IMR-90 (cell line): ENCODE measurements around the gene ATP9B. TPM values are rescaled to one million over a fixed set of nuclear protein-coding genes. Genes with fewer than 3 reads are reported as not detected.

Experiments used
- ATAC-seq: fragments of 200-7000 bp; cut with Tn5 transposase; 2 replicates; pipeline ENCODE4 v1.9.1; 2020; ENCODE audit warnings: low read depth, mild to moderate bottlenecking, moderate library complexity
- BruUV-seq: library from RNA; stranded (reverse); fragments of 400-500 nt; replicated peaks from 2 replicates; lab custom pipeline; 2021; lab: Mats Ljungman, UMichigan
- CTCF ChIA-PET: fragments of 300-600 bp; formaldehyde crosslinking; extraction: SDS; loops from one replicate; lab custom pipeline; 2021; ENCODE audit warnings: antibody characterized with exemption; lab: Yijun Ruan, JAX
- POLR2A ChIA-PET: fragments of 300-600 bp; sonication (Branson Sonifier 250); formaldehyde crosslinking; loops from one replicate; lab custom pipeline; 2022; ENCODE audit warnings: antibody characterized with exemption; ENCODE audit not compliant: unreplicated experiment; lab: Charles Lee
- DNase-seq: peaks from one replicate; pipeline ENCODE4 v3.0.0; 2013
- H2AFZ ChIP-seq: replicated peaks from 2 replicates; pipeline ENCODE3; 2013; ENCODE audit warnings: low read length, mild to moderate bottlenecking; ENCODE audit not compliant: poor library complexity
- H2AK5ac ChIP-seq: 2 replicates; pipeline ENCODE4 v1.6.1; 2013; ENCODE audit warnings: low read depth, low read length, inconsistent platforms
- H2AK9ac ChIP-seq: replicated peaks from 2 replicates; pipeline ENCODE3; 2013; ENCODE audit warnings: mild to moderate bottlenecking, low read depth, low read length, moderate library complexity; ENCODE audit not compliant: poor library complexity
- H2BK120ac ChIP-seq: 2 replicates; pipeline ENCODE4 v1.6.1; 2013; ENCODE audit warnings: low read depth, low read length, inconsistent platforms
- H2BK15ac ChIP-seq: 3 replicates; pipeline ENCODE4 v1.6.1; 2013; ENCODE audit warnings: low read depth, low read length, inconsistent platforms
- H2BK20ac ChIP-seq: 2 replicates; pipeline ENCODE4 v1.6.1; 2013; ENCODE audit warnings: low read depth, mild to moderate bottlenecking, inconsistent platforms, low read length, moderate library complexity
- H2BK5ac ChIP-seq: 2 replicates; pipeline ENCODE4 v1.6.1; 2013; ENCODE audit warnings: mild to moderate bottlenecking, low read depth, low read length, inconsistent platforms; ENCODE audit not compliant: poor library complexity, severe bottlenecking
- H3K14ac ChIP-seq: replicated peaks from 2 replicates; pipeline ENCODE4 v1.6.1; 2013; ENCODE audit warnings: low read depth, low read length, inconsistent platforms
- H3K18ac ChIP-seq: 2 replicates; pipeline ENCODE4 v1.6.1; 2013; ENCODE audit warnings: low read depth, low read length, control low read depth
- H3K23ac ChIP-seq: 2 replicates; pipeline ENCODE4 v1.6.1; 2013; ENCODE audit warnings: low read depth, low read length, inconsistent platforms
- H3K27ac ChIP-seq: 2 replicates; pipeline ENCODE4 v1.5.1; 2013; ENCODE audit warnings: mild to moderate bottlenecking, control low read depth, low read length; ENCODE audit not compliant: insufficient read depth
- H3K27me3 ChIP-seq: 2 replicates; pipeline ENCODE4 v1.6.1; 2013; ENCODE audit warnings: low read length; ENCODE audit not compliant: control insufficient read depth, insufficient read depth
- H3K36me3 ChIP-seq: 2 replicates; pipeline ENCODE4 v1.6.1; 2013; ENCODE audit warnings: low read length, mixed read lengths; ENCODE audit not compliant: control insufficient read depth, insufficient read depth
- H3K4ac ChIP-seq: 2 replicates; pipeline ENCODE4 v1.6.1; 2013; ENCODE audit warnings: low read depth, low read length, inconsistent platforms
- H3K4me1 ChIP-seq: 2 replicates; pipeline ENCODE4 v1.6.1; 2013; ENCODE audit warnings: low read length, mixed read lengths; ENCODE audit not compliant: control insufficient read depth, insufficient read depth
- H3K4me2 ChIP-seq: 2 replicates; pipeline ENCODE4 v1.6.1; 2013; ENCODE audit warnings: low read depth, mild to moderate bottlenecking, control low read depth, low read length, moderate library complexity
- H3K4me3 ChIP-seq: 2 replicates; pipeline ENCODE4 v1.5.1; 2013; ENCODE audit warnings: low read depth, mild to moderate bottlenecking, control low read depth, low read length, moderate library complexity; ENCODE audit not compliant: insufficient read depth
- H3K56ac ChIP-seq: 2 replicates; pipeline ENCODE4 v1.6.1; 2013; ENCODE audit warnings: low read length, inconsistent platforms; ENCODE audit not compliant: insufficient read depth; ENCODE audit errors: extremely low read depth
- H3K79me1 ChIP-seq, 2 experiments: 2 replicates each; pipeline ENCODE4 v1.6.1; 2013; ENCODE audit warnings: low read length in 2 of 2, inconsistent platforms in 1 of 2, low read depth in 1 of 2
- H3K9ac ChIP-seq: 2 replicates; pipeline ENCODE4 v1.6.1; 2013; ENCODE audit warnings: low read depth, low read length, control low read depth
- H3K9me1 ChIP-seq: 2 replicates; pipeline ENCODE4 v1.6.1; 2013; ENCODE audit warnings: low read length, inconsistent platforms; ENCODE audit not compliant: insufficient read depth
- H3K9me3 ChIP-seq: 2 replicates; pipeline ENCODE4 v1.6.1; 2013; ENCODE audit warnings: low read length; ENCODE audit not compliant: control insufficient read depth, insufficient read depth
- H4K20me1 ChIP-seq: 2 replicates; pipeline ENCODE4 v1.6.1; 2013; ENCODE audit warnings: low read length, inconsistent platforms; ENCODE audit not compliant: insufficient read depth
- H4K5ac ChIP-seq: 2 replicates; pipeline ENCODE4 v1.6.1; 2013; ENCODE audit warnings: mild to moderate bottlenecking, low read depth, low read length, control low read depth
- H4K8ac ChIP-seq, 2 experiments: 2 replicates each; pipeline ENCODE4 v1.6.1; 2013; ENCODE audit warnings: low read depth in 2 of 2, low read length in 2 of 2, control low read depth in 1 of 2, inconsistent platforms in 1 of 2
- H4K91ac ChIP-seq: 2 replicates; pipeline ENCODE4 v1.6.1; 2013; ENCODE audit warnings: low read depth, low read length, inconsistent platforms; ENCODE audit not compliant: insufficient read depth
- BHLHE40 ChIP-seq: fragments of 150-350 bp; IDR thresholded peaks from 2 replicates; pipeline ENCODE4 v1.6.1; 2016; ENCODE audit warnings: mild to moderate bottlenecking, low read depth, low read length
- CEBPB ChIP-seq: IDR thresholded peaks from 2 replicates; pipeline ENCODE4 v1.6.1; 2012; ENCODE audit warnings: low read depth, low read length, improper control_type of control experiment
- CHD1 ChIP-seq: IDR thresholded peaks from 2 replicates; pipeline ENCODE4 v1.6.1; 2012; ENCODE audit warnings: low read depth, low read length, improper control_type of control experiment
- CTCF ChIP-seq: conservative IDR thresholded peaks from 2 replicates; pipeline ENCODE4 v1.5.1; 2012; ENCODE audit warnings: mild to moderate bottlenecking, low read depth, low read length, improper control_type of control experiment
- FOS ChIP-seq: fragments of 150-350 bp; IDR thresholded peaks from 2 replicates; pipeline ENCODE4 v1.6.1; 2016; ENCODE audit warnings: low read depth, low read length
- MAFK ChIP-seq: IDR thresholded peaks from 2 replicates; pipeline ENCODE4 v1.6.1; 2012; ENCODE audit warnings: low read depth, low read length, improper control_type of control experiment
- MAZ ChIP-seq: IDR thresholded peaks from 2 replicates; pipeline ENCODE4 v1.6.1; 2012; ENCODE audit warnings: low read depth, mild to moderate bottlenecking, low read length, improper control_type of control experiment, moderate library complexity, borderline replicate concordance
- MXI1 ChIP-seq: IDR thresholded peaks from 2 replicates; pipeline ENCODE4 v1.6.1; 2012; ENCODE audit warnings: low read depth, mild to moderate bottlenecking, low read length, moderate library complexity, borderline replicate concordance
- NFE2L2 ChIP-seq: fragments of 150-350 bp; IDR thresholded peaks from 2 replicates; pipeline ENCODE4 v1.6.1; 2016; ENCODE audit warnings: low read depth, mild to moderate bottlenecking, low read length
- POLR2A ChIP-seq: IDR thresholded peaks from 2 replicates; pipeline ENCODE4 v1.6.1; 2012; ENCODE audit warnings: mild to moderate bottlenecking, low read depth, low read length
- RAD21 ChIP-seq: IDR thresholded peaks from 2 replicates; pipeline ENCODE4 v1.6.1; 2012; ENCODE audit warnings: low read length, improper control_type of control experiment
- RFX5 ChIP-seq: IDR thresholded peaks from 2 replicates; pipeline ENCODE4 v1.8.0; 2012; ENCODE audit warnings: low read depth, mild to moderate bottlenecking, low read length, moderate library complexity
- SMC3 ChIP-seq: fragments of 150-350 bp; IDR thresholded peaks from 2 replicates; pipeline ENCODE4 v1.6.1; 2016; ENCODE audit warnings: low read depth, mild to moderate bottlenecking, antibody characterized with exemption, low read length, moderate library complexity
- USF2 ChIP-seq: fragments of 150-350 bp; IDR thresholded peaks from 2 replicates; pipeline ENCODE4 v1.6.1; 2017; ENCODE audit warnings: mild to moderate bottlenecking, antibody characterized with exemption, low read length, low read depth
- WGBS, 2 experiments: methylation state at CpG; one replicate each; pipeline versions ENCODE4 v1.1.5 to v1.1.7; 2013; ENCODE audit warnings: missing lambda C conversion rate in 2 of 2; ENCODE audit not compliant: insufficient read length in 1 of 2; ENCODE audit errors: extremely low coverage in 2 of 2; 5-methylcytosine and 5-hydroxymethylcytosine counted together
- dilution Hi-C: fragments of 300-500 bp; cut with HindIII; formaldehyde crosslinking; loops from one replicate; pipeline ENCODE4 v1.14.3; 2018; ENCODE audit warnings: low sequenced_read_pairs; ENCODE audit not compliant: unreplicated experiment
- in situ Hi-C: fragments of 300-500 bp; cut with MboI; formaldehyde crosslinking; loops from 3 replicates; pipeline ENCODE4 v1.14.3; 2019; ENCODE audit warnings: low sequenced_read_pairs, inconsistent platforms, mixed read lengths
- intact Hi-C: fragments of 100-400 bp; cut with micrococcal nuclease; formaldehyde crosslinking; loops from 2 replicates; pipeline ENCODE4 v1.10.0; 2022
- polyA plus RNA-seq, 3 experiments: library from polyadenylated mRNA; depleted of rRNA; stranded (reverse); fragments of >200 nt; gene quantifications; 2 replicates each; pipeline ENCODE4 v1.2.3, GENCODE V29; 2012; ENCODE audit warnings: low replicate concordance in 1 of 3
- total RNA-seq: library from RNA; depleted of rRNA; stranded (reverse); fragments of >200 nt; gene quantifications from 2 replicates; pipeline ENCODE4 v1.2.3, GENCODE V29; 2012
- TF ChIP-seq, protein P1 (sequence below): fragments of 150-350 bp; IDR thresholded peaks from 2 replicates; pipeline ENCODE4 v1.6.1; 2016; ENCODE audit warnings: low read depth, mild to moderate bottlenecking, low read length, moderate library complexity, borderline replicate concordance

ATP9B gene
- total and polyA plus RNA-seq, 2 of the 4 experiments (the other 2 are of a cell fraction), result 11.0 to 11.5 TPM

- H3K23ac ChIP-seq, result no peak overlapping the region
- in situ Hi-C loops (no loop called here), intact Hi-C loops (no loop called here), dilution Hi-C loops (no loop called here)
- no peak overlapping the region for H2BK120ac ChIP-seq
- H3K9ac ChIP-seq, result no peak overlapping the region
- ChIA-PET POLR2A (no interaction called here), CTCF (no interaction called here)
- WGBS, 2 experiments, result 98% methylated on average over 24 of the region's 26 CpGs; no CpG with 5 or more reads in 1 of the 2 experiments
- no peak overlapping the region for H3K18ac ChIP-seq
- no TSS peak for BruUV-seq
- H2BK5ac ChIP-seq, result no peak overlapping the region
- ATAC-seq (no peak), DNase-seq (no peak)
- H3K27ac ChIP-seq, result no peak overlapping the region
- H3K4me2 ChIP-seq, result no peak overlapping the region
- H3K9me3 ChIP-seq, result no peaks in the 10 kb centered on the region
- no peaks in the 10 kb centered on the region for H3K79me1 ChIP-seq
- no peak overlapping the region for H2AFZ ChIP-seq
- no peaks in the 10 kb centered on the region for H3K27me3 ChIP-seq
- H2AK9ac ChIP-seq, result no peak overlapping the region
- no peak overlapping the region for H3K14ac ChIP-seq
- H2AK5ac ChIP-seq, result no peak overlapping the region
- peaks cover 6% of the 10 kb centered on the region for H3K9me1 ChIP-seq
- no peaks in the 10 kb centered on the region for H4K20me1 ChIP-seq
- H3K4me1 ChIP-seq, result 0 out of 2 replicates have a peak, but pooled peaks cover 3% of the 10 kb centered on the region
- H4K91ac ChIP-seq, result no peak overlapping the region
- H2BK15ac ChIP-seq, result no peak overlapping the region
- no peak overlapping the region for H3K4ac ChIP-seq
- H3K4me3 ChIP-seq, result no peak overlapping the region
- no peak overlapping the region for H4K8ac ChIP-seq
- H3K56ac ChIP-seq, result no peak overlapping the region
- no peak overlapping the region for H2BK20ac ChIP-seq
- peaks cover 41% of the 10 kb centered on the region for H3K36me3 ChIP-seq
- no peak overlapping the region for H4K5ac ChIP-seq
- TF ChIP-seq SMC3 (no peak), RFX5 (no peak), MXI1 (no peak), MAZ (no peak), USF2 (no peak), BHLHE40 (no peak), CHD1 (no peak), POLR2A (no peak), NFE2L2 (no peak), MAFK (no peak), RAD21 (no peak), CTCF (no peak), FOS (no peak), CEBPB (no peak)
- TF ChIP-seq, protein P1, sequence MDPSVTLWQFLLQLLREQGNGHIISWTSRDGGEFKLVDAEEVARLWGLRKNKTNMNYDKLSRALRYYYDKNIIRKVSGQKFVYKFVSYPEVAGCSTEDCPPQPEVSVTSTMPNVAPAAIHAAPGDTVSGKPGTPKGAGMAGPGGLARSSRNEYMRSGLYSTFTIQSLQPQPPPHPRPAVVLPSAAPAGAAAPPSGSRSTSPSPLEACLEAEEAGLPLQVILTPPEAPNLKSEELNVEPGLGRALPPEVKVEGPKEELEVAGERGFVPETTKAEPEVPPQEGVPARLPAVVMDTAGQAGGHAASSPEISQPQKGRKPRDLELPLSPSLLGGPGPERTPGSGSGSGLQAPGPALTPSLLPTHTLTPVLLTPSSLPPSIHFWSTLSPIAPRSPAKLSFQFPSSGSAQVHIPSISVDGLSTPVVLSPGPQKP, result no peak
Observed at GRCh38 chr18:79345981-79346380, 276.8 kb downstream of the ATP9B start.
